ENCODE results near the gene PRKAR1B. TPM values are rescaled to one million over a fixed set of nuclear protein-coding genes. Genes with fewer than 3 reads are reported as not detected.

The PRKAR1B gene
- polyA plus RNA-seq, 1 of the 3 experiments (the other 2 are of a cell fraction): 63.7 TPM

GRCh38 chr7:523347-524336, 203.4 kb downstream of the PRKAR1B start:
- H4K20me1 ChIP-seq (ENCODE audit: insufficient read depth): peaks cover 3% of the 10 kb centered on the region
- CTCF ChIA-PET: interaction anchor here (1.3 to 1.6 kb wide), 2 partner anchors 8 to 12 kb away, joined by 4 read pairs; no protein-coding TSS in a partner anchor
- no peaks in the 10 kb centered on the region for H3K9me2 ChIP-seq
- POLR2A ChIA-PET: no interaction called here
- H3K79me2 ChIP-seq (ENCODE audit: insufficient read depth): peaks cover 4% of the 10 kb centered on the region
- H3K9ac ChIP-seq: no peak overlapping the region
- no peaks in the 10 kb centered on the region for H3F3A ChIP-seq (replicated peaks; ENCODE audit: insufficient read depth)
- no peak overlapping the region for H3K4me3 ChIP-seq (ENCODE audit: low read depth in 2 of 2, low read length in 1 of 2)
- no peak overlapping the region for H2AFZ ChIP-seq (ENCODE audit: low read depth)
- DNase-seq: no peak
- no peak overlapping the region for H3K27ac ChIP-seq (ENCODE audit: low read depth in 2 of 2, low read length in 1 of 2)
- H3K36me3 ChIP-seq (replicated peaks in 1 of 2; ENCODE audit: control insufficient read depth in 1 of 2, insufficient read depth in 2 of 2, low read length in 1 of 2): no peaks in the 10 kb centered on the region
- H3K9me3 ChIP-seq: no peaks in the 10 kb centered on the region
- peaks cover 4 to 9% of the 10 kb centered on the region in 2 experiments; a peak in 2 of 4 replicates for H3K4me1 ChIP-seq (ENCODE audit: control insufficient read depth in 1 of 2, insufficient read depth in 2 of 2, low read depth in 1 of 2, low read length in 1 of 2)
- H3K27me3 ChIP-seq (ENCODE audit: insufficient read depth): no peaks in the 10 kb centered on the region
- WGBS (ENCODE audit: low lambda C conversion rate): 89% methylated on average over 24 of the region's 28 CpGs
- no peak for TF ChIP-seq EP300 (IDR thresholded peaks at IDR 0.05; ENCODE audit: borderline replicate concordance in 1 of 2, low read depth in 1 of 2, low read length in 1 of 2)
- TF ChIP-seq, protein P1, sequence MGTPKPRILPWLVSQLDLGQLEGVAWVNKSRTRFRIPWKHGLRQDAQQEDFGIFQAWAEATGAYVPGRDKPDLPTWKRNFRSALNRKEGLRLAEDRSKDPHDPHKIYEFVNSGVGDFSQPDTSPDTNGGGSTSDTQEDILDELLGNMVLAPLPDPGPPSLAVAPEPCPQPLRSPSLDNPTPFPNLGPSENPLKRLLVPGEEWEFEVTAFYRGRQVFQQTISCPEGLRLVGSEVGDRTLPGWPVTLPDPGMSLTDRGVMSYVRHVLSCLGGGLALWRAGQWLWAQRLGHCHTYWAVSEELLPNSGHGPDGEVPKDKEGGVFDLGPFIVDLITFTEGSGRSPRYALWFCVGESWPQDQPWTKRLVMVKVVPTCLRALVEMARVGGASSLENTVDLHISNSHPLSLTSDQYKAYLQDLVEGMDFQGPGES (IDR thresholded peaks at IDR 0.05; ENCODE audit: low read depth, low read length): no peak
- no peak for TF ChIP-seq GATA2 (CRISPR knock-in tag; IDR thresholded peaks at IDR 0.05)
- TF ChIP-seq, protein P2, sequence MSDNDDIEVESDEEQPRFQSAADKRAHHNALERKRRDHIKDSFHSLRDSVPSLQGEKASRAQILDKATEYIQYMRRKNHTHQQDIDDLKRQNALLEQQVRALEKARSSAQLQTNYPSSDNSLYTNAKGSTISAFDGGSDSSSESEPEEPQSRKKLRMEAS (IDR thresholded peaks at IDR 0.05; ENCODE audit: low read depth): no peak
- TF ChIP-seq POLR2AphosphoS5 (IDR thresholded peaks at IDR 0.05; ENCODE audit: low read depth, low read length): no peak
- no peak for TF ChIP-seq CHD2 (IDR thresholded peaks at IDR 0.05; ENCODE audit: low read length, partially characterized antibody)
- TF ChIP-seq RCOR1 (IDR thresholded peaks at IDR 0.05; ENCODE audit: low read length): no peak
- no peak for TF ChIP-seq NFIC (IDR thresholded peaks at IDR 0.05; ENCODE audit: borderline replicate concordance)
- TF ChIP-seq USF2 (IDR thresholded peaks at IDR 0.05; ENCODE audit: borderline replicate concordance, low read depth, low read length): no peak
- no peak for TF ChIP-seq PBX3 (IDR thresholded peaks at IDR 0.05)
- TF ChIP-seq ZBTB33 (IDR thresholded peaks at IDR 0.05; ENCODE audit: borderline replicate concordance, low read depth): no peak
- TF ChIP-seq GABPA (IDR thresholded peaks at IDR 0.05; ENCODE audit: low read depth): no peak
- TF ChIP-seq YY1 (IDR thresholded peaks at IDR 0.05; ENCODE audit: low read depth): no peak
- no peak for TF ChIP-seq SMC3 (IDR thresholded peaks at IDR 0.05; ENCODE audit: low read depth, low read length)
- TF ChIP-seq NRF1 (IDR thresholded peaks at IDR 0.05; ENCODE audit: low read depth, low read length): no peak
- no peak for TF ChIP-seq TAF1 (IDR thresholded peaks at IDR 0.05; ENCODE audit: borderline replicate concordance, low read depth, low read length)
- TF ChIP-seq RFX5 (IDR thresholded peaks at IDR 0.05; ENCODE audit: low read length): no peak
- TF ChIP-seq RAD21 (IDR thresholded peaks at IDR 0.05; ENCODE audit: low read length): no peak
- no peak overlapping the region for H3K4me2 ChIP-seq
